ENCODE data around the gene NDUFA11.

GRCh38 chr19:5904352-5905113, 943 bp upstream of the NDUFA11 start, which contains the start of gene VMAC:
- TF ChIP-seq CTCF (IDR thresholded peaks at IDR 0.05; ENCODE audit: low read depth, low read length), result no peak
- TF ChIP-seq EZH2phosphoT487 (IDR thresholded peaks at IDR 0.05; ENCODE audit: low read depth), result no peak

All from OCI-LY3 (cell line).